Measurements from ENCODE around the gene OSBPL3. TPM values are rescaled to one million over a fixed set of nuclear protein-coding genes. Genes with fewer than 3 reads are reported as not detected.

Gene OSBPL3
- total RNA-seq, 1 experiment from 2014 or later, result 8.6 TPM

DNA sequence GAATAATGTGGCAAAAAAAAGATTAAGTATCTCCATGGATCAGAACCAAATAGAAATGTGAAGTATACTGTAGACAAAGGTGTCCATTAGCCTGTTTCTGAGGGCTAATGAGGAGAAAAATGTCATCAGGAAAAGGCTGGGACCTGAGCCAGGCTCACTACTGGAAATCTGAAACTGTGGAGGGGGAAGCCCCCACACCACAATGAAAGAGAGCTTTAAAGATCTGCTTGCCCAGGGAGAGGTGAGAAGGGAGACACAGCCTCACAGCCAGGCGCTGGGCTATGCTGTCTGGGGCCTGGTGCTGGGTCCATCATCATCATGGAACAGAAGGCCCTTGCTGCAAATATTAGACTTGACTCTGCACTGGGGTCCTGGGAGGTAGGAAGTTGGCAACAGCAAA lies 90.4 kb downstream of the OSBPL3 start:
- no peak overlapping the region for H3K9ac ChIP-seq (ENCODE audit: extremely low read depth, insufficient read length, low read length)
- H3T11ph ChIP-seq (ENCODE audit: low read length), result no peak overlapping the region
- no peaks in the 10 kb centered on the region for H4K20me1 ChIP-seq (ENCODE audit: control insufficient read depth, insufficient read depth, insufficient read length)
- Mint-ChIP-seq H3K9me3 (no peaks in the 10 kb centered on the region), H3K27me3 (ENCODE audit: low read depth) (no peaks in the 10 kb centered on the region), H3K4me3 (no peak overlapping the region), H3K36me3 (ENCODE audit: insufficient read depth in 1 of 3, low read depth in 3 of 3) (no peaks in the 10 kb centered on the region), H3K27ac (peak overlapping the region in 1 of 3 experiments; percentile 41; a peak in 1 of 7 replicates), H3K4me1 (peaks cover 18% of the 10 kb centered on the region in 2 experiments)
- H2BK5ac ChIP-seq (ENCODE audit: insufficient read length, low read length), result no peak overlapping the region
- H3K4me1 ChIP-seq (ENCODE audit: insufficient read depth, low read length), result no peaks in the 10 kb centered on the region; the same call in 1 of the 2 replicates
- H3K14ac ChIP-seq (ENCODE audit: insufficient read depth, low read length), result no peak overlapping the region
- no peaks in the 10 kb centered on the region for H3K79me2 ChIP-seq (ENCODE audit: insufficient read depth, low read length)
- no peak overlapping the region for H2AFZ ChIP-seq (ENCODE audit: low read length)
- no peak overlapping the region for H2BK120ac ChIP-seq (ENCODE audit: low read depth, low read length, poor library complexity, severe bottlenecking)
- no peak overlapping the region for H3K56ac ChIP-seq (ENCODE audit: insufficient read length, low read depth, low read length)
- no peak for DNase-seq
- no peak overlapping the region for H4K8ac ChIP-seq (replicated peaks; ENCODE audit: insufficient read length, low read depth, low read length)
- no peak overlapping the region for H3K18ac ChIP-seq (ENCODE audit: insufficient read length, low read depth, low read length)
- H4K91ac ChIP-seq (ENCODE audit: insufficient read length, low read depth, low read length), result no peak overlapping the region
- no peak overlapping the region for H3K27ac ChIP-seq (ENCODE audit: insufficient read length, low read depth, low read length)
- no peak overlapping the region for H2BK20ac ChIP-seq (ENCODE audit: low read depth, low read length, poor library complexity, severe bottlenecking)
- no peak overlapping the region for H3K4me2 ChIP-seq (ENCODE audit: insufficient read depth, insufficient read length, low read length)
- no peak overlapping the region for H3K4ac ChIP-seq (ENCODE audit: low read depth, low read length)
- H2BK15ac ChIP-seq (ENCODE audit: low read depth, low read length), result no peak overlapping the region
- no peaks in the 10 kb centered on the region for H3K9me3 ChIP-seq (ENCODE audit: control insufficient read depth, low read depth, low read length)
- H3K79me1 ChIP-seq (ENCODE audit: insufficient read depth, low read depth, low read length, poor library complexity, severe bottlenecking), result no peaks in the 10 kb centered on the region
- H3K27me3 ChIP-seq (ENCODE audit: insufficient read depth, low read length), result no peaks in the 10 kb centered on the region
- no peak overlapping the region for H3K23ac ChIP-seq (ENCODE audit: insufficient read length, low read depth, low read length)
- H2AK5ac ChIP-seq (ENCODE audit: insufficient read length, low read length), result no peak overlapping the region
- TF ChIP-seq, protein P1, sequence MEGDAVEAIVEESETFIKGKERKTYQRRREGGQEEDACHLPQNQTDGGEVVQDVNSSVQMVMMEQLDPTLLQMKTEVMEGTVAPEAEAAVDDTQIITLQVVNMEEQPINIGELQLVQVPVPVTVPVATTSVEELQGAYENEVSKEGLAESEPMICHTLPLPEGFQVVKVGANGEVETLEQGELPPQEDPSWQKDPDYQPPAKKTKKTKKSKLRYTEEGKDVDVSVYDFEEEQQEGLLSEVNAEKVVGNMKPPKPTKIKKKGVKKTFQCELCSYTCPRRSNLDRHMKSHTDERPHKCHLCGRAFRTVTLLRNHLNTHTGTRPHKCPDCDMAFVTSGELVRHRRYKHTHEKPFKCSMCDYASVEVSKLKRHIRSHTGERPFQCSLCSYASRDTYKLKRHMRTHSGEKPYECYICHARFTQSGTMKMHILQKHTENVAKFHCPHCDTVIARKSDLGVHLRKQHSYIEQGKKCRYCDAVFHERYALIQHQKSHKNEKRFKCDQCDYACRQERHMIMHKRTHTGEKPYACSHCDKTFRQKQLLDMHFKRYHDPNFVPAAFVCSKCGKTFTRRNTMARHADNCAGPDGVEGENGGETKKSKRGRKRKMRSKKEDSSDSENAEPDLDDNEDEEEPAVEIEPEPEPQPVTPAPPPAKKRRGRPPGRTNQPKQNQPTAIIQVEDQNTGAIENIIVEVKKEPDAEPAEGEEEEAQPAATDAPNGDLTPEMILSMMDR (conservative IDR thresholded peaks at IDR 0.05), result no peak
- no peaks in the 10 kb centered on the region for H3K23me2 ChIP-seq (ENCODE audit: insufficient read length, low read depth, low read length, poor library complexity, severe bottlenecking)
- whole genome bisulfite sequencing (ENCODE audit: extremely low coverage, insufficient read length, low lambda C conversion rate), result no CpG with 5 or more reads among the region's 1 CpG
- H2BK12ac ChIP-seq (ENCODE audit: insufficient read length, low read depth, low read length), result no peak overlapping the region
- H4K5ac ChIP-seq (ENCODE audit: insufficient read length, low read depth, low read length), result no peak overlapping the region

Data from H9 (cell line).